HL-60/S4 treated with retinoic acid at 250 ng/mL for 4 days and 3 days (cell line): ENCODE results near the gene SYNGR1.
"Not testable (repeated sequence)": the region's sequence is repeated elsewhere in the genome, so short reads cannot be mapped to it uniquely, and the experiment has no call there.

Source experiments
- in situ Hi-C: fragments of 300-500 bp; cut with MboI; formaldehyde crosslinking; loops from 2 replicates; pipeline ENCODE4 v1.7.0; 2022; ENCODE audit warnings: low sequenced_read_pairs

SYNGR1 gene

GRCh38 chr22:39316440-39317083, 33.2 kb upstream of the SYNGR1 start:
- in situ Hi-C loops = no loop called here

GRCh38 chr22:39317084-39317774, 32.6 kb upstream of the SYNGR1 start:
- in situ Hi-C loops = no loop called here

GRCh38 chr22:39317775-39318506, 31.9 kb upstream of the SYNGR1 start:
- in situ Hi-C loops = no loop called here

- in situ Hi-C loops = no loop called here
Measured at GRCh38 chr22:39318507-39319283, 31.1 kb upstream of the SYNGR1 start.

- in situ Hi-C loops = no loop called here
Measured at GRCh38 chr22:39319284-39320022, 30.3 kb upstream of the SYNGR1 start, which contains the start of gene RPL3. Gene RPL3, minus strand, starts transcription at chr22:39319623. Its CDS starts 26 bp downstream, at chr22:39319597.

GRCh38 chr22:39320616-39321029, 29.2 kb upstream of the SYNGR1 start:
- in situ Hi-C loops = not testable (repeated sequence)

- in situ Hi-C loops = no loop called here
Measured at GRCh38 chr22:39325392-39325932, 24.3 kb upstream of the SYNGR1 start.

GRCh38 chr22:39327995-39328754, 21.6 kb upstream of the SYNGR1 start:
- in situ Hi-C loops = no loop called here

- in situ Hi-C loops = not testable (repeated sequence)
Measured at GRCh38 chr22:39330553-39330952, 19.2 kb upstream of the SYNGR1 start.

GRCh38 chr22:39332441-39333064, 17.2 kb upstream of the SYNGR1 start:
- in situ Hi-C loops = no loop called here

GRCh38 chr22:39336411-39336810, 13.4 kb upstream of the SYNGR1 start:
- in situ Hi-C loops = no loop called here

- in situ Hi-C loops = not testable (repeated sequence)
Measured at GRCh38 chr22:39339775-39340174, 10.0 kb upstream of the SYNGR1 start.

- in situ Hi-C loops = no loop called here
Measured at GRCh38 chr22:39341179-39341578, 8.6 kb upstream of the SYNGR1 start.

- in situ Hi-C loops = no loop called here
Measured at GRCh38 chr22:39343259-39344045, 6.3 kb upstream of the SYNGR1 start.

- in situ Hi-C loops = no loop called here
Measured at GRCh38 chr22:39344046-39344390, 5.8 kb upstream of the SYNGR1 start.

- in situ Hi-C loops = no loop called here
Measured at GRCh38 chr22:39345231-39345630, 4.6 kb upstream of the SYNGR1 start.

- in situ Hi-C loops = no loop called here
Measured at GRCh38 chr22:39348909-39349505, 784 bp upstream of the SYNGR1 start.

- in situ Hi-C loops = no loop called here
Measured at GRCh38 chr22:39349506-39349966, 255 bp upstream of the SYNGR1 start.
